GM20000 (cell line): ENCODE data around the gene CCDC144A.
A peak's percentile ranks its signal among the peaks of the same experiment; 100 is the strongest.
"Not testable (repeated sequence)": the region's sequence is repeated elsewhere in the genome, so short reads cannot be mapped to it uniquely, and the experiment has no call there.

ENCODE experiments used
- DNase-seq: peaks from one replicate; pipeline ENCODE4 v3.0.0; 2012; ENCODE audit warnings: low spot score
- CTCF ChIP-seq: IDR thresholded peaks from 2 replicates; pipeline ENCODE4 v1.5.1; 2012; ENCODE audit warnings: mild to moderate bottlenecking, control low read depth; ENCODE audit errors: extremely low read depth, missing control alignments

CCDC144A gene

GRCh38 chr17:16689731-16690281, at the start of gene CCDC144A:
Gene CCDC144A, plus strand, starts transcription at chr17:16690241. Its CDS starts 160 bp downstream, at chr17:16690401.
- DNase-seq: peak; percentile 43

GRCh38 chr17:16649585-16649984, 40.5 kb upstream of the CCDC144A start:
- TF ChIP-seq CTCF: no peak

More at GRCh38 chr17:16689731-16690281, at the start of gene CCDC144A:
- TF ChIP-seq CTCF: peak; percentile 46

GRCh38 chr17:16652252-16652651, 37.8 kb upstream of the CCDC144A start:
- no peak for TF ChIP-seq CTCF
- DNase-seq: no peak

More at GRCh38 chr17:16649585-16649984, 40.5 kb upstream of the CCDC144A start:
- DNase-seq: no peak

GRCh38 chr17:16652847-16653366, 37.1 kb upstream of the CCDC144A start:
- DNase-seq: no peak
- TF ChIP-seq CTCF: no peak

- peak; percentile 94 for DNase-seq
- TF ChIP-seq CTCF: no peak
Measured at GRCh38 chr17:16653367-16654041, 36.5 kb upstream of the CCDC144A start, which contains the start of gene ZNF624. Gene ZNF624, minus strand, starts transcription at chr17:16653850.

GRCh38 chr17:16661217-16661616, 28.8 kb upstream of the CCDC144A start:
- TF ChIP-seq CTCF: no peak
- no peak for DNase-seq

GRCh38 chr17:16662936-16663335, 27.1 kb upstream of the CCDC144A start:
- no peak for TF ChIP-seq CTCF
- DNase-seq: no peak

- DNase-seq: not testable (repeated sequence)
Measured at GRCh38 chr17:16666553-16666906, 23.5 kb upstream of the CCDC144A start.

GRCh38 chr17:16666907-16667636, 23.0 kb upstream of the CCDC144A start:
- not testable (repeated sequence) for DNase-seq
